ENCODE results near the gene CIRBP. TPM values are rescaled to one million over a fixed set of nuclear protein-coding genes. Genes with fewer than 3 reads are reported as not detected.

The CIRBP gene
- total RNA-seq, 1 donor from 2014 or later, result 184 TPM

- no peaks in the 10 kb centered on the region for H3K4me1 ChIP-seq (ENCODE audit: insufficient read depth, low read length)
- Mint-ChIP-seq H3K4me3 (ENCODE audit: unreplicated experiment) (no peak overlapping the region), H3K4me1 (ENCODE audit: low read depth, unreplicated experiment) (no peaks in the 10 kb centered on the region), H3K27ac (ENCODE audit: unreplicated experiment) (no peak overlapping the region), H3K36me3 (ENCODE audit: low read depth, unreplicated experiment) (no peaks in the 10 kb centered on the region), H3K9me3 (ENCODE audit: unreplicated experiment) (no peaks in the 10 kb centered on the region), H3K27me3 (ENCODE audit: low read depth, unreplicated experiment) (peaks cover 2% of the 10 kb centered on the region)
- no peak overlapping the region for H3K4me2 ChIP-seq (ENCODE audit: low read length)
- no peak overlapping the region for H3K27ac ChIP-seq (ENCODE audit: low read depth, low read length)
- DNase-seq (ENCODE audit: low read depth), result no peak
- H3K36me3 ChIP-seq (ENCODE audit: insufficient read depth, low read length), result no peaks in the 10 kb centered on the region
- no peaks in the 10 kb centered on the region for H4K20me1 ChIP-seq (ENCODE audit: insufficient read depth, low read length)
- FAIRE-seq, result no peak
- no peak overlapping the region for H3K9ac ChIP-seq (ENCODE audit: low read length)
- no peak for TF ChIP-seq CTCF (IDR thresholded peaks at IDR 0.05; ENCODE audit: insufficient read depth, low read depth, low read length)
- no peak for TF ChIP-seq EZH2 (IDR thresholded peaks at IDR 0.05; ENCODE audit: insufficient read depth, low read length)
- H3K27me3 ChIP-seq (ENCODE audit: insufficient read depth, low read length), result peaks cover 2% of the 10 kb centered on the region
- no peak overlapping the region for H3K4me3 ChIP-seq (ENCODE audit: insufficient read depth, low read depth, low read length)
- no peak overlapping the region for H2AFZ ChIP-seq (ENCODE audit: low read depth, low read length)
- no peaks in the 10 kb centered on the region for H3K79me2 ChIP-seq (ENCODE audit: insufficient read depth, low read length)
- no peaks in the 10 kb centered on the region for H3K9me3 ChIP-seq (ENCODE audit: insufficient read depth, low read depth, low read length)
Observed at GRCh38 chr19:1307755-1308303, 38.7 kb downstream of the CIRBP start.

- H3K9me3 Mint-ChIP-seq (ENCODE audit: unreplicated experiment), result no peaks in the 10 kb centered on the region
- TF ChIP-seq CTCF (IDR thresholded peaks at IDR 0.05; ENCODE audit: insufficient read depth, low read depth, low read length), result no peak
- TF ChIP-seq EZH2 (IDR thresholded peaks at IDR 0.05; ENCODE audit: insufficient read depth, low read length), result no peak
Observed at GRCh38 chr19:1308718-1309117, 39.6 kb downstream of the CIRBP start.

More at GRCh38 chr19:1308718-1309117, 39.6 kb downstream of the CIRBP start:
- Histone ChIP-seq H2AFZ (ENCODE audit: low read depth, low read length) (no peak overlapping the region), H3K4me2 (ENCODE audit: low read length) (no peak overlapping the region), H3K36me3 (ENCODE audit: insufficient read depth, low read length) (no peaks in the 10 kb centered on the region), H4K20me1 (ENCODE audit: insufficient read depth, low read length) (no peaks in the 10 kb centered on the region), H3K4me3 (ENCODE audit: insufficient read depth, low read depth, low read length) (no peak overlapping the region), H3K27me3 (ENCODE audit: insufficient read depth, low read length) (no peaks in the 10 kb centered on the region), H3K27ac (ENCODE audit: low read depth, low read length) (no peak overlapping the region), H3K9ac (ENCODE audit: low read length) (no peak overlapping the region), H3K9me3 (ENCODE audit: insufficient read depth, low read depth, low read length) (no peaks in the 10 kb centered on the region), H3K4me1 (ENCODE audit: insufficient read depth, low read length) (peaks cover 7% of the 10 kb centered on the region), H3K79me2 (ENCODE audit: insufficient read depth, low read length) (no peaks in the 10 kb centered on the region)
- DNase-seq (ENCODE audit: low read depth) (no peak), FAIRE-seq (no peak)
- Mint-ChIP-seq H3K4me3 (ENCODE audit: unreplicated experiment) (no peak overlapping the region), H3K4me1 (ENCODE audit: low read depth, unreplicated experiment) (peaks cover 2% of the 10 kb centered on the region), H3K36me3 (ENCODE audit: low read depth, unreplicated experiment) (no peaks in the 10 kb centered on the region), H3K27me3 (ENCODE audit: low read depth, unreplicated experiment) (no peaks in the 10 kb centered on the region), H3K27ac (ENCODE audit: unreplicated experiment) (no peak overlapping the region)

All from astrocyte (in vitro differentiated cells and primary cell).